Measurements from ENCODE around the gene SCAF1.

GRCh38 chr19:49676784-49677230 is 34.8 kb downstream of the SCAF1 start:
- TF ChIP-seq CTCF (IDR thresholded peaks at IDR 0.05) (no peak), EZH2 (IDR thresholded peaks at IDR 0.05; ENCODE audit: borderline replicate concordance, insufficient read depth, low read depth, low read length, poor library complexity, severe bottlenecking) (no peak)
